Urinary bladder (tissue), 4 donors: ENCODE results near the gene ADRA2B. TPM values are rescaled to one million over a fixed set of nuclear protein-coding genes. Genes with fewer than 3 reads are reported as not detected.
"Not testable (repeated sequence)": the region's sequence is repeated elsewhere in the genome, so short reads cannot be mapped to it uniquely, and the experiment has no call there.

Source experiments
- DNase-seq: peaks from one replicate; pipeline ENCODE4 v3.0.0-alpha.2; 2015; ENCODE audit errors: extremely low spot score
- H3K27ac ChIP-seq: one replicate; pipeline ENCODE4 v1.5.1; 2013; ENCODE audit warnings: low read depth, mild to moderate bottlenecking, moderate library complexity
- H3K36me3 ChIP-seq: one replicate; pipeline ENCODE4 v1.6.1; 2013; ENCODE audit warnings: mild to moderate bottlenecking, moderate library complexity; ENCODE audit not compliant: insufficient read depth
- H3K4me1 ChIP-seq: one replicate; pipeline ENCODE4 v1.6.1; 2013; ENCODE audit warnings: mild to moderate bottlenecking, moderate library complexity; ENCODE audit not compliant: insufficient read depth
- H3K4me3 ChIP-seq: one replicate; pipeline ENCODE4 v1.5.1; 2013; ENCODE audit warnings: low read depth, low read length
- whole genome bisulfite sequencing: extraction: QIAGEN DNeasy Blood & Tissue Kit; methylation state at CpG from one replicate; pipeline ENCODE4 v1.1.7; 2013; 5-methylcytosine and 5-hydroxymethylcytosine counted together
- polyA plus RNA-seq: library from polyadenylated mRNA; stranded (reverse); fragments of 200-250 nt; gene quantifications from one replicate; pipeline ENCODE4 v1.2.3, GENCODE V29; 2013
- total RNA-seq: library from RNA; depleted of rRNA; stranded (reverse); fragments of >200 nt; gene quantifications from one replicate; pipeline ENCODE4 v1.2.3, GENCODE V29; 2014
- donor health status: healthy with polysubstance abuse.
- donor health status: healthy.

ADRA2B gene
- total and polyA plus RNA-seq, 2 donors = 1.2 to 1.6 TPM

DNA sequence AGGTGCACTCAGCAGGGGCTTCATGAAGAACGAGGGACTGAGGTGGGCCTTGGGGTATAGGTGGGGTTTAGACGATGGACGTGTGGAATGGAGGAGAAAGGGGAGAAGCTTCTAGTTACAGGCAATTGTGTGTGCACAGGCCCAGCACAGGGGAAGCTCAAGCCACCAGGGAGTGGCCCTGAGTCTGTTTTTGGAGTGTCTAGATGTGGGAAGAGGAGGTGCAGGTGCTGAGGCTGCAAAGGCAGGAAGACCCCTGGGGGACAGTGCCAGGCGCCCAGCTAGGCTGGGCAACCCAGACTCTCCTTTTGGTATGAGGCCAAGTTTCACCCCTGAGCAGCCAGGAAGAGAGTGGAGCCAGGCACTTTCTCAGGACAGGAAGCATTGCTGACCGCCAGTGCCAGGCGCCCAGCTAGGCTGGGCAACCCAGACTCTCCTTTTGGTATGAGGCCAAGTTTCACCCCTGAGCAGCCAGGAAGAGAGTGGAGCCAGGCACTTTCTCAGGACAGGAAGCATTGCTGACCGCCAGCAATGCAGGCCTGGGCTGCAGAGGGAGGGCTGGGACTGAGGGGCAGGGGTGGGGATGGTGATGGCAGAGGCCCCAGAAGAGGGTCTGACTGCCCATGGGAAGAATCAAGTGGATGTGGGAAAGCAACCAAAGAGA lies 31.4 kb downstream of the ADRA2B start:
- 72% methylated on average over 5 of the region's 7 CpGs for WGBS
- not testable (repeated sequence) for H3K36me3 ChIP-seq, H3K4me3 ChIP-seq, DNase-seq, H3K4me1 ChIP-seq, H3K27ac ChIP-seq

GRCh38 chr2:96083989-96084857 lies 32.1 kb downstream of the ADRA2B start:
- 90% methylated on average over 22 of the region's 22 CpGs for WGBS
- Histone ChIP-seq H3K27ac (no peak overlapping the region), H3K4me1 (no peaks in the 10 kb centered on the region), H3K4me3 (no peak overlapping the region), H3K36me3 (no peaks in the 10 kb centered on the region)
- no peak for DNase-seq

GRCh38 chr2:96083064-96083939 lies 33.1 kb downstream of the ADRA2B start:
- Histone ChIP-seq H3K4me3 (no peak overlapping the region), H3K4me1 (no peaks in the 10 kb centered on the region), H3K36me3 (no peaks in the 10 kb centered on the region), H3K27ac (no peak overlapping the region)
- no peak for DNase-seq
- WGBS = 72% methylated on average over 9 of the region's 9 CpGs

GRCh38 chr2:96082211-96083063 lies 33.9 kb downstream of the ADRA2B start:
- 89% methylated on average over 14 of the region's 14 CpGs for WGBS
- H3K36me3 ChIP-seq = no peaks in the 10 kb centered on the region
- no peak for DNase-seq
- no peaks in the 10 kb centered on the region for H3K4me1 ChIP-seq
- H3K27ac ChIP-seq = no peak overlapping the region
- H3K4me3 ChIP-seq = no peak overlapping the region

DNA sequence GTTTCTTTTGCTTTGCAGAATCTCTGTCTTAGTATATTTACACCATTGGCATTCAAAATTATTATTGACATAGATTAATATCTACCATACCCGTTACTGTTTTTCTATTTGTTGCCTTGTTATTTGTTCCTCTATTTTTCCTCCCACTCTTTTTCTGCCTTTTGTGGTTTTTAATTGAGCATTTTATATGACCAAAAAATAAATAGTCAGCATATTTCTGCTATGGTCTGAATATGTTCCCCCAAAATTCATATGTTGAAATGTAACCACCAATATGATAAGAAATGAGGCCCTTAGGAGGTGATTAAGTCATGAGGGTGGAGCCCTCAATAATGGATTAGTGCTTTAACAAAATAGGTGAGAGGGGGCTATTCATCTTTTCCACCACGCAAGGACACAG lies 35.3 kb downstream of the ADRA2B start:
- 89% methylated on average over 2 of the region's 2 CpGs for WGBS
- no peak for DNase-seq
- no peak overlapping the region for H3K27ac ChIP-seq
- H3K4me3 ChIP-seq = no peak overlapping the region
- H3K36me3 ChIP-seq = no peaks in the 10 kb centered on the region
- H3K4me1 ChIP-seq = no peaks in the 10 kb centered on the region

DNA sequence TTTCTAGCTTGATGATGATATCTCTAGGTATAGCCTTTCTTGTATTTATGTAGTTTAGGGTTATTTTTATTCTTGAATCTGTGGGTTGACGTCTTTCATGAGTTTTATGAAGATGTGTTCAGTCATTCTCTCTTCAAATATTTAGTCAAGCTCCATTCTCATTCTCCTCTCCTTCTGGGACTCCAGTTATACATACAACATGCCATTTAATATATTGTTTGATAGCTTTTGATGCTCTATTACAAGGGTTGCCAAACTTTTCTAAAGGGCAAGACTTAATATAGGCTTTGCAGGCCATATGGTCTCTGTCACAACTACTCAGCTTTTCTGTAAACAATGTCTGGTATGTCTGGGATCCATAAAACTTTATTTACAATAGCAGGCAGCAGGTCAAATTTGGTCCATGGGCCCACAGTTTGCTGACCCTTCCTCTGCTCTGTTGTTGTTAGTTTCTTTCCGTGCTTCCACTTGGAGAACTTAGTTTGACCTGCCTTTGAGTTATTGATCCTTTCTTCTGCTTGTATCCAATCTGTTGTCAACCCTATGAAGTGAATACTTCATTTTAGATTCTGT lies 41.1 kb downstream of the ADRA2B start:
- Histone ChIP-seq H3K36me3 (no peaks in the 10 kb centered on the region), H3K4me3 (no peak overlapping the region), H3K27ac (no peak overlapping the region), H3K4me1 (no peaks in the 10 kb centered on the region)
- no peak for DNase-seq
- 49% methylated on average over 2 of the region's 2 CpGs for WGBS

DNA sequence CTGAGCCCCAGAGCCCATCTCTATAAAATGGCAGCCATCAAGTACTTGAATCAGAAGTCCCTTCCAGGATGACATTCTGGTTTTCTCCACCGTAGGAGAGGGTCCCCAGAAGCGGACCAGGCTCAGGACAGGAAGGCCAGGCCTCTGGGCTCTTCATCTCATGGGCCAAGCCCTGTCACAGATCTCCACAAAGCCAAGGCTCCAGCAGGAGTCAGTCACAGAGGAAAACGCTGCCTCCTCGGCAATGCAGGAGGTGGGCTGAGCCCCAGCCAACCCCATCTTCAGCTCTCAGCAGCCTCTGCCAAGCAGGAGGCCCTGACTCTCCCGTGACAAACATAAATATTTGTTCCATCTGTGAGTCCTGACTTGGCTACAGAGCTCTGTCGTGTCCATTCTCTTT lies 42.2 kb downstream of the ADRA2B start:
- Histone ChIP-seq H3K27ac (no peak overlapping the region), H3K4me3 (no peak overlapping the region), H3K36me3 (no peaks in the 10 kb centered on the region), H3K4me1 (no peaks in the 10 kb centered on the region)
- 46% methylated on average over 6 of the region's 6 CpGs for WGBS
- DNase-seq = no peak

- WGBS = 69% methylated on average over 7 of the region's 7 CpGs
- DNase-seq = no peak
- H3K27ac ChIP-seq = no peak overlapping the region
- no peaks in the 10 kb centered on the region for H3K4me1 ChIP-seq
- no peak overlapping the region for H3K4me3 ChIP-seq
- no peaks in the 10 kb centered on the region for H3K36me3 ChIP-seq
These were observed 43.1 kb downstream of the ADRA2B start for GRCh38 chr2:96073170-96073775.

GRCh38 chr2:96072746-96073145 lies 43.6 kb downstream of the ADRA2B start:
- no peak for DNase-seq
- 73% methylated on average over 11 of the region's 11 CpGs for WGBS
- H3K4me3 ChIP-seq = no peak overlapping the region

DNA sequence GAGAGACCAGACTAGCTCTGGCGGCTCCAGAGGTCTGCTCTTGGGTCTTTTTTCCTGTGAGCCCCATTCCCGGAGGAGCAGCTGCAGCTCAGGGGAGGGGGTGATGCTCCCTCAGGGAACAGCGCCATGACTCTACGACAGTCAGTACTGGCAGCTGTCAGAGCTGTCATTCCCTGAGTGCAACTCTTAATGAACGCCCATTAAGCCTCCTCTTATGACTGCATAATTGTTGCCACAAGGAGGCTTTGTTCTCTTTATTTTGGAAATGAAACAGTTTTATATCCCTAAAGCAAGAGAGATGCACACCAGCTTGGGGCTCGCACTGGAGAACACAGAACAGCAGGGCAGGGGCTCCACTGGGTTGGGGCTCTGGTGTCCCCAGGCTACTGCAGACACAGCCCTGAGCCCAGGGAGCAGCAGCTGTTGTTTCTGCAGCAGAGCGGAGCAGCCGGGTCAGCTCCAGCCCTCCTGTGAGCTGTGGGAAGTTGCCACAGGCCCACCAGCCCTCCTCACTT lies 44.3 kb downstream of the ADRA2B start:
- not testable (repeated sequence) for H3K4me3 ChIP-seq, H3K36me3 ChIP-seq, H3K4me1 ChIP-seq, DNase-seq, H3K27ac ChIP-seq
- whole genome bisulfite sequencing = 73% methylated on average over 8 of the region's 8 CpGs

More at GRCh38 chr2:96072746-96073145, 43.6 kb downstream of the ADRA2B start:
- Histone ChIP-seq H3K4me1 (no peaks in the 10 kb centered on the region), H3K27ac (no peak overlapping the region), H3K36me3 (no peaks in the 10 kb centered on the region)

- H3K4me1 ChIP-seq = not testable (repeated sequence)
These were observed 45.0 kb downstream of the ADRA2B start for GRCh38 chr2:96071087-96071976.

More at GRCh38 chr2:96071087-96071976, 45.0 kb downstream of the ADRA2B start:
- not testable (repeated sequence) for DNase-seq, H3K4me3 ChIP-seq, H3K36me3 ChIP-seq, H3K27ac ChIP-seq
- WGBS = 89% methylated on average over 16 of the region's 16 CpGs
